IMR-90 (cell line): Measurements from ENCODE around the gene ERGIC1. TPM values are rescaled to one million over a fixed set of nuclear protein-coding genes. Genes with fewer than 3 reads are reported as not detected.

Experiments
- ATAC-seq: fragments of 200-7000 bp; cut with Tn5 transposase; 2 replicates; pipeline ENCODE4 v1.9.1; 2020; ENCODE audit warnings: low read depth, mild to moderate bottlenecking, moderate library complexity
- BruUV-seq: library from RNA; stranded (reverse); fragments of 400-500 nt; replicated peaks from 2 replicates; lab custom pipeline; 2021; lab: Mats Ljungman, UMichigan
- CTCF ChIA-PET: fragments of 300-600 bp; formaldehyde crosslinking; extraction: SDS; loops from one replicate; lab custom pipeline; 2021; ENCODE audit warnings: antibody characterized with exemption; lab: Yijun Ruan, JAX
- POLR2A ChIA-PET: fragments of 300-600 bp; sonication (Branson Sonifier 250); formaldehyde crosslinking; loops from one replicate; lab custom pipeline; 2022; ENCODE audit warnings: antibody characterized with exemption; ENCODE audit not compliant: unreplicated experiment; lab: Charles Lee
- DNase-seq: peaks from one replicate; pipeline ENCODE4 v3.0.0; 2013
- H2AFZ ChIP-seq: replicated peaks from 2 replicates; pipeline ENCODE3; 2013; ENCODE audit warnings: low read length, mild to moderate bottlenecking; ENCODE audit not compliant: poor library complexity
- H2AK5ac ChIP-seq: 2 replicates; pipeline ENCODE4 v1.6.1; 2013; ENCODE audit warnings: low read depth, low read length, inconsistent platforms
- H2AK9ac ChIP-seq: replicated peaks from 2 replicates; pipeline ENCODE3; 2013; ENCODE audit warnings: mild to moderate bottlenecking, low read depth, low read length, moderate library complexity; ENCODE audit not compliant: poor library complexity
- H2BK120ac ChIP-seq: 2 replicates; pipeline ENCODE4 v1.6.1; 2013; ENCODE audit warnings: low read depth, low read length, inconsistent platforms
- H2BK15ac ChIP-seq: 3 replicates; pipeline ENCODE4 v1.6.1; 2013; ENCODE audit warnings: low read depth, low read length, inconsistent platforms
- H2BK20ac ChIP-seq: 2 replicates; pipeline ENCODE4 v1.6.1; 2013; ENCODE audit warnings: low read depth, mild to moderate bottlenecking, inconsistent platforms, low read length, moderate library complexity
- H2BK5ac ChIP-seq: 2 replicates; pipeline ENCODE4 v1.6.1; 2013; ENCODE audit warnings: mild to moderate bottlenecking, low read depth, low read length, inconsistent platforms; ENCODE audit not compliant: poor library complexity, severe bottlenecking
- H3K14ac ChIP-seq: replicated peaks from 2 replicates; pipeline ENCODE4 v1.6.1; 2013; ENCODE audit warnings: low read depth, low read length, inconsistent platforms
- H3K18ac ChIP-seq: 2 replicates; pipeline ENCODE4 v1.6.1; 2013; ENCODE audit warnings: low read depth, low read length, control low read depth
- H3K23ac ChIP-seq: 2 replicates; pipeline ENCODE4 v1.6.1; 2013; ENCODE audit warnings: low read depth, low read length, inconsistent platforms
- H3K27ac ChIP-seq: 2 replicates; pipeline ENCODE4 v1.5.1; 2013; ENCODE audit warnings: mild to moderate bottlenecking, control low read depth, low read length; ENCODE audit not compliant: insufficient read depth
- H3K27me3 ChIP-seq: 2 replicates; pipeline ENCODE4 v1.6.1; 2013; ENCODE audit warnings: low read length; ENCODE audit not compliant: control insufficient read depth, insufficient read depth
- H3K36me3 ChIP-seq: 2 replicates; pipeline ENCODE4 v1.6.1; 2013; ENCODE audit warnings: low read length, mixed read lengths; ENCODE audit not compliant: control insufficient read depth, insufficient read depth
- H3K4ac ChIP-seq: 2 replicates; pipeline ENCODE4 v1.6.1; 2013; ENCODE audit warnings: low read depth, low read length, inconsistent platforms
- H3K4me1 ChIP-seq: 2 replicates; pipeline ENCODE4 v1.6.1; 2013; ENCODE audit warnings: low read length, mixed read lengths; ENCODE audit not compliant: control insufficient read depth, insufficient read depth
- H3K4me2 ChIP-seq: 2 replicates; pipeline ENCODE4 v1.6.1; 2013; ENCODE audit warnings: low read depth, mild to moderate bottlenecking, control low read depth, low read length, moderate library complexity
- H3K4me3 ChIP-seq: 2 replicates; pipeline ENCODE4 v1.5.1; 2013; ENCODE audit warnings: low read depth, mild to moderate bottlenecking, control low read depth, low read length, moderate library complexity; ENCODE audit not compliant: insufficient read depth
- H3K56ac ChIP-seq: 2 replicates; pipeline ENCODE4 v1.6.1; 2013; ENCODE audit warnings: low read length, inconsistent platforms; ENCODE audit not compliant: insufficient read depth; ENCODE audit errors: extremely low read depth
- H3K79me1 ChIP-seq, 2 experiments: 2 replicates each; pipeline ENCODE4 v1.6.1; 2013; ENCODE audit warnings: low read length in 2 of 2, inconsistent platforms in 1 of 2, low read depth in 1 of 2
- H3K9ac ChIP-seq: 2 replicates; pipeline ENCODE4 v1.6.1; 2013; ENCODE audit warnings: low read depth, low read length, control low read depth
- H3K9me1 ChIP-seq: 2 replicates; pipeline ENCODE4 v1.6.1; 2013; ENCODE audit warnings: low read length, inconsistent platforms; ENCODE audit not compliant: insufficient read depth
- H3K9me3 ChIP-seq: 2 replicates; pipeline ENCODE4 v1.6.1; 2013; ENCODE audit warnings: low read length; ENCODE audit not compliant: control insufficient read depth, insufficient read depth
- H4K20me1 ChIP-seq: 2 replicates; pipeline ENCODE4 v1.6.1; 2013; ENCODE audit warnings: low read length, inconsistent platforms; ENCODE audit not compliant: insufficient read depth
- H4K5ac ChIP-seq: 2 replicates; pipeline ENCODE4 v1.6.1; 2013; ENCODE audit warnings: mild to moderate bottlenecking, low read depth, low read length, control low read depth
- H4K8ac ChIP-seq, 2 experiments: 2 replicates each; pipeline ENCODE4 v1.6.1; 2013; ENCODE audit warnings: low read depth in 2 of 2, low read length in 2 of 2, control low read depth in 1 of 2, inconsistent platforms in 1 of 2
- H4K91ac ChIP-seq: 2 replicates; pipeline ENCODE4 v1.6.1; 2013; ENCODE audit warnings: low read depth, low read length, inconsistent platforms; ENCODE audit not compliant: insufficient read depth
- BHLHE40 ChIP-seq: fragments of 150-350 bp; IDR thresholded peaks from 2 replicates; pipeline ENCODE4 v1.6.1; 2016; ENCODE audit warnings: mild to moderate bottlenecking, low read depth, low read length
- CEBPB ChIP-seq: IDR thresholded peaks from 2 replicates; pipeline ENCODE4 v1.6.1; 2012; ENCODE audit warnings: low read depth, low read length, improper control_type of control experiment
- FOS ChIP-seq: fragments of 150-350 bp; IDR thresholded peaks from 2 replicates; pipeline ENCODE4 v1.6.1; 2016; ENCODE audit warnings: low read depth, low read length
- MAFK ChIP-seq: IDR thresholded peaks from 2 replicates; pipeline ENCODE4 v1.6.1; 2012; ENCODE audit warnings: low read depth, low read length, improper control_type of control experiment
- MAZ ChIP-seq: IDR thresholded peaks from 2 replicates; pipeline ENCODE4 v1.6.1; 2012; ENCODE audit warnings: low read depth, mild to moderate bottlenecking, low read length, improper control_type of control experiment, moderate library complexity, borderline replicate concordance
- MXI1 ChIP-seq: IDR thresholded peaks from 2 replicates; pipeline ENCODE4 v1.6.1; 2012; ENCODE audit warnings: low read depth, mild to moderate bottlenecking, low read length, moderate library complexity, borderline replicate concordance
- NFE2L2 ChIP-seq: fragments of 150-350 bp; IDR thresholded peaks from 2 replicates; pipeline ENCODE4 v1.6.1; 2016; ENCODE audit warnings: low read depth, mild to moderate bottlenecking, low read length
- POLR2A ChIP-seq: IDR thresholded peaks from 2 replicates; pipeline ENCODE4 v1.6.1; 2012; ENCODE audit warnings: mild to moderate bottlenecking, low read depth, low read length
- RAD21 ChIP-seq: IDR thresholded peaks from 2 replicates; pipeline ENCODE4 v1.6.1; 2012; ENCODE audit warnings: low read length, improper control_type of control experiment
- RCOR1 ChIP-seq: IDR thresholded peaks from 2 replicates; pipeline ENCODE4 v1.6.1; 2012; ENCODE audit warnings: mild to moderate bottlenecking, low read length, improper control_type of control experiment; ENCODE audit not compliant: insufficient replicate concordance
- RFX5 ChIP-seq: IDR thresholded peaks from 2 replicates; pipeline ENCODE4 v1.8.0; 2012; ENCODE audit warnings: low read depth, mild to moderate bottlenecking, low read length, moderate library complexity
- SMC3 ChIP-seq: fragments of 150-350 bp; IDR thresholded peaks from 2 replicates; pipeline ENCODE4 v1.6.1; 2016; ENCODE audit warnings: low read depth, mild to moderate bottlenecking, antibody characterized with exemption, low read length, moderate library complexity
- WGBS, 2 experiments: methylation state at CpG; one replicate each; pipeline versions ENCODE4 v1.1.5 to v1.1.7; 2013; ENCODE audit warnings: missing lambda C conversion rate in 2 of 2; ENCODE audit not compliant: insufficient read length in 1 of 2; ENCODE audit errors: extremely low coverage in 2 of 2; 5-methylcytosine and 5-hydroxymethylcytosine counted together
- dilution Hi-C: fragments of 300-500 bp; cut with HindIII; formaldehyde crosslinking; loops from one replicate; pipeline ENCODE4 v1.14.3; 2018; ENCODE audit warnings: low sequenced_read_pairs; ENCODE audit not compliant: unreplicated experiment
- in situ Hi-C: fragments of 300-500 bp; cut with MboI; formaldehyde crosslinking; loops from 3 replicates; pipeline ENCODE4 v1.14.3; 2019; ENCODE audit warnings: low sequenced_read_pairs, inconsistent platforms, mixed read lengths
- intact Hi-C: fragments of 100-400 bp; cut with micrococcal nuclease; formaldehyde crosslinking; loops from 2 replicates; pipeline ENCODE4 v1.10.0; 2022
- polyA plus RNA-seq, 3 experiments: library from polyadenylated mRNA; depleted of rRNA; stranded (reverse); fragments of >200 nt; gene quantifications; 2 replicates each; pipeline ENCODE4 v1.2.3, GENCODE V29; 2012; ENCODE audit warnings: low replicate concordance in 1 of 3
- total RNA-seq: library from RNA; depleted of rRNA; stranded (reverse); fragments of >200 nt; gene quantifications from 2 replicates; pipeline ENCODE4 v1.2.3, GENCODE V29; 2012
- TF ChIP-seq, protein P1 (sequence below): conservative IDR thresholded peaks from 2 replicates; pipeline ENCODE4 v1.5.1; 2012; ENCODE audit warnings: mild to moderate bottlenecking, low read depth, low read length, improper control_type of control experiment
- TF ChIP-seq, protein P2 (sequence below): fragments of 150-350 bp; IDR thresholded peaks from 2 replicates; pipeline ENCODE4 v1.6.1; 2017; ENCODE audit warnings: mild to moderate bottlenecking, antibody characterized with exemption, low read length, low read depth
- TF ChIP-seq, protein P3 (sequence below): fragments of 150-350 bp; IDR thresholded peaks from 2 replicates; pipeline ENCODE4 v1.6.1; 2016; ENCODE audit warnings: low read depth, mild to moderate bottlenecking, low read length, moderate library complexity, borderline replicate concordance

ERGIC1 gene
- total and polyA plus RNA-seq, 2 of the 4 experiments (the other 2 are of a cell fraction) = 134 to 192 TPM

DNA sequence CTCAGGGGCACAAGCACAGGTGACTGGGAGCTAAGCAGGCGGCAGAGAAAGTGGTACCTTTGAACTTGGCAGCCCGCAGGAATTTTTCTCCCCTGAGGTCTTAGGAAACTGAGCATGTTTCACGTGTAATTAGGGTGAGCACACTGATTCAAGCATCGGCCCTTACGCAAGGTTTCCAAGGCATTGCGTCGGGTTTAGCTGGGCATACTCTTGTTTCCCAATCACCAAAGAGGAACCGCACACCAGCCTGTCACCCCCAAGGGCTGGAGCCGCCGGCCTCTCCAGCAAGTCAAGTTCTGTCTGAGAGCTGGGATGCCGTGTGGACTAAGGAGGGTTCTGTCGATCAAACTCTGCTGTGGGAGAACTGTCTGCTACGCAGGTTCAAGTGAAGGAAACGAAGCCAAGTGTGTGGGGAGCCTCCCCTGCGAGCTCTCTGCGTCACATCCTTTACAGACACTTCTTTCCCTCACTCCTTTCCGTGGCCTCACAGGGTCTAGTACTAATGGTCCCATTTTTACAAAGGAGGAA is 53.0 kb downstream of the ERGIC1 start:
- H3K4ac ChIP-seq = peak overlapping the region; percentile 96
- H2AK9ac ChIP-seq = peak overlapping the region; percentile 77
- H3K79me1 ChIP-seq = peaks cover 44 to 90% of the 10 kb centered on the region in 2 experiments
- ChIA-PET CTCF (no interaction called here), POLR2A (no interaction called here)
- intact Hi-C loops = no loop called here
- 57% methylated on average over 1 of the region's 17 CpGs; no CpG with 5 or more reads in 1 of the 2 experiments for WGBS, 2 experiments
- peaks cover 30% of the 10 kb centered on the region for H3K36me3 ChIP-seq
- H4K91ac ChIP-seq = peak overlapping the region; percentile 95
- peak overlapping the region; percentile 73 for H2AK5ac ChIP-seq
- no TSS peak for BruUV-seq
- in situ Hi-C loops = no loop called here
- peak; percentile 30 for ATAC-seq
- H2BK120ac ChIP-seq = peak overlapping the region; percentile 94
- H4K5ac ChIP-seq = peak overlapping the region; percentile 83
- DNase-seq = peak; percentile 88
- H2BK20ac ChIP-seq = peak overlapping the region; percentile 94
- peak overlapping the region; percentile 52 for H3K9ac ChIP-seq
- peak overlapping the region; percentile 88 for H3K18ac ChIP-seq
- H3K4me1 ChIP-seq = peaks cover 25% of the 10 kb centered on the region
- peak overlapping the region; percentile 71; the same call in 2 of the 3 replicates for H2BK15ac ChIP-seq
- H4K20me1 ChIP-seq = no peaks in the 10 kb centered on the region
- peak overlapping the region; percentile 68 for H3K27ac ChIP-seq
- H3K9me3 ChIP-seq = peaks cover 2% of the 10 kb centered on the region; the same call in 1 of the 2 replicates
- peak overlapping the region; percentile 90 for H2BK5ac ChIP-seq
- peaks cover 36% of the 10 kb centered on the region for H3K9me1 ChIP-seq
- peak overlapping the region; percentile 51 for H3K56ac ChIP-seq
- dilution Hi-C loops = no loop called here
- H2AFZ ChIP-seq = peak overlapping the region; percentile 16
- peak overlapping the region; percentile 92 for H3K23ac ChIP-seq
- H3K4me3 ChIP-seq = no peak overlapping the region
- H3K4me2 ChIP-seq = no peak overlapping the region; the same call in 1 of the 2 replicates
- peak overlapping the region; percentile 92 for H3K14ac ChIP-seq
- no peaks in the 10 kb centered on the region for H3K27me3 ChIP-seq
- H4K8ac ChIP-seq = peak overlapping the region; percentile 76 to 93
- TF ChIP-seq, protein P1, sequence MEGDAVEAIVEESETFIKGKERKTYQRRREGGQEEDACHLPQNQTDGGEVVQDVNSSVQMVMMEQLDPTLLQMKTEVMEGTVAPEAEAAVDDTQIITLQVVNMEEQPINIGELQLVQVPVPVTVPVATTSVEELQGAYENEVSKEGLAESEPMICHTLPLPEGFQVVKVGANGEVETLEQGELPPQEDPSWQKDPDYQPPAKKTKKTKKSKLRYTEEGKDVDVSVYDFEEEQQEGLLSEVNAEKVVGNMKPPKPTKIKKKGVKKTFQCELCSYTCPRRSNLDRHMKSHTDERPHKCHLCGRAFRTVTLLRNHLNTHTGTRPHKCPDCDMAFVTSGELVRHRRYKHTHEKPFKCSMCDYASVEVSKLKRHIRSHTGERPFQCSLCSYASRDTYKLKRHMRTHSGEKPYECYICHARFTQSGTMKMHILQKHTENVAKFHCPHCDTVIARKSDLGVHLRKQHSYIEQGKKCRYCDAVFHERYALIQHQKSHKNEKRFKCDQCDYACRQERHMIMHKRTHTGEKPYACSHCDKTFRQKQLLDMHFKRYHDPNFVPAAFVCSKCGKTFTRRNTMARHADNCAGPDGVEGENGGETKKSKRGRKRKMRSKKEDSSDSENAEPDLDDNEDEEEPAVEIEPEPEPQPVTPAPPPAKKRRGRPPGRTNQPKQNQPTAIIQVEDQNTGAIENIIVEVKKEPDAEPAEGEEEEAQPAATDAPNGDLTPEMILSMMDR = no peak
- TF ChIP-seq FOS (no peak), RCOR1 (no peak), MAFK (no peak), POLR2A (no peak; the same call in none of the 2 replicates), RAD21 (no peak), MXI1 (no peak), BHLHE40 (peak; percentile 58; the same call in 1 of the 2 replicates), MAZ (0 out of 2 replicates have a peak, but pooled peaks have one; percentile 24), RFX5 (no peak), CEBPB (peak; percentile 98), NFE2L2 (0 out of 2 replicates have a peak, but pooled peaks have one; percentile 1), SMC3 (no peak; the same call in 1 of the 2 replicates)
- TF ChIP-seq, protein P2, sequence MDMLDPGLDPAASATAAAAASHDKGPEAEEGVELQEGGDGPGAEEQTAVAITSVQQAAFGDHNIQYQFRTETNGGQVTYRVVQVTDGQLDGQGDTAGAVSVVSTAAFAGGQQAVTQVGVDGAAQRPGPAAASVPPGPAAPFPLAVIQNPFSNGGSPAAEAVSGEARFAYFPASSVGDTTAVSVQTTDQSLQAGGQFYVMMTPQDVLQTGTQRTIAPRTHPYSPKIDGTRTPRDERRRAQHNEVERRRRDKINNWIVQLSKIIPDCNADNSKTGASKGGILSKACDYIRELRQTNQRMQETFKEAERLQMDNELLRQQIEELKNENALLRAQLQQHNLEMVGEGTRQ = no peak
- TF ChIP-seq, protein P3, sequence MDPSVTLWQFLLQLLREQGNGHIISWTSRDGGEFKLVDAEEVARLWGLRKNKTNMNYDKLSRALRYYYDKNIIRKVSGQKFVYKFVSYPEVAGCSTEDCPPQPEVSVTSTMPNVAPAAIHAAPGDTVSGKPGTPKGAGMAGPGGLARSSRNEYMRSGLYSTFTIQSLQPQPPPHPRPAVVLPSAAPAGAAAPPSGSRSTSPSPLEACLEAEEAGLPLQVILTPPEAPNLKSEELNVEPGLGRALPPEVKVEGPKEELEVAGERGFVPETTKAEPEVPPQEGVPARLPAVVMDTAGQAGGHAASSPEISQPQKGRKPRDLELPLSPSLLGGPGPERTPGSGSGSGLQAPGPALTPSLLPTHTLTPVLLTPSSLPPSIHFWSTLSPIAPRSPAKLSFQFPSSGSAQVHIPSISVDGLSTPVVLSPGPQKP = no peak
